Brain microvascular endothelial cell (primary cell): ENCODE measurements around the gene RYR2.

Source experiments
- DNase-seq: peaks from one replicate; pipeline ENCODE4 v3.0.0-alpha.2; 2020
- H3K27ac ChIP-seq: fragments of 250-450 bp; sonication (Bioruptor Pico); 2 replicates; pipeline ENCODE4 v1.5.1; 2020; ENCODE audit warnings: mild to moderate bottlenecking, moderate library complexity
- H3K27me3 ChIP-seq: fragments of 250-450 bp; sonication (Bioruptor Pico); replicated peaks from 2 replicates; pipeline ENCODE4 v1.5.1; 2020; ENCODE audit warnings: mild to moderate bottlenecking
- H3K36me3 ChIP-seq: fragments of 250-450 bp; sonication (Bioruptor Pico); replicated peaks from 2 replicates; pipeline ENCODE4 v1.5.1; 2020; ENCODE audit warnings: mild to moderate bottlenecking
- H3K4me3 ChIP-seq: 2 replicates; pipeline ENCODE4 v1.5.1; 2011; ENCODE audit warnings: low read depth, mild to moderate bottlenecking, control low read depth, low read length, moderate library complexity
- in situ Hi-C: cut with HindIII; loops from 2 replicates; pipeline ENCODE4 v1.10.0; 2017; ENCODE audit warnings: low sequenced_read_pairs, low pct_ligation_motif_present
- TF ChIP-seq, protein P1 (sequence below): IDR thresholded peaks from 2 replicates; pipeline ENCODE4 v1.5.1; 2011; ENCODE audit warnings: low read depth, mild to moderate bottlenecking, moderate library complexity, low read length, control low read depth, inconsistent platforms; ENCODE audit errors: missing control alignments

RYR2 gene

DNA sequence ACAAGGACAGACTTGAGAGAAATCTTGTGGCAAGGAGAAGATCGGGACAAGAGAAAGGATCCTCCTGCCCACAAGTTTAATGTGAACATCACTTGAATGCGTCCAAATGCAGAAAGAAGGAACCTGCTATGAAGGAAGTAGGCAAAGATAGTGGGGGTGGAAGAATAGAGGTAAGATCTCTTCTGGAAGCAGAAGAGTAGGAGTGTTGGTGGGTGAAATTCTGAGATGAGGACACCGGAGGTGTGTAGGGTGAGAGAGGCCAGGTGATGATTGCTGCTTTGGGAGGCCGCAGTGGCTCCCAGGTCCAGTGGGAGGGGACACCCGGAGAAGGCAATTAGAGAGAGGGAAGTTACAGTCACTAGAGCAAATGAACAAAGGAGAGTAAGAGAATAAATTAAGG is 6.8 kb downstream of the RYR2 start:
- peaks cover 6% of the 10 kb centered on the region for H3K27me3 ChIP-seq
- in situ Hi-C loops = no loop called here
- no peak overlapping the region for H3K27ac ChIP-seq
- TF ChIP-seq, protein P1, sequence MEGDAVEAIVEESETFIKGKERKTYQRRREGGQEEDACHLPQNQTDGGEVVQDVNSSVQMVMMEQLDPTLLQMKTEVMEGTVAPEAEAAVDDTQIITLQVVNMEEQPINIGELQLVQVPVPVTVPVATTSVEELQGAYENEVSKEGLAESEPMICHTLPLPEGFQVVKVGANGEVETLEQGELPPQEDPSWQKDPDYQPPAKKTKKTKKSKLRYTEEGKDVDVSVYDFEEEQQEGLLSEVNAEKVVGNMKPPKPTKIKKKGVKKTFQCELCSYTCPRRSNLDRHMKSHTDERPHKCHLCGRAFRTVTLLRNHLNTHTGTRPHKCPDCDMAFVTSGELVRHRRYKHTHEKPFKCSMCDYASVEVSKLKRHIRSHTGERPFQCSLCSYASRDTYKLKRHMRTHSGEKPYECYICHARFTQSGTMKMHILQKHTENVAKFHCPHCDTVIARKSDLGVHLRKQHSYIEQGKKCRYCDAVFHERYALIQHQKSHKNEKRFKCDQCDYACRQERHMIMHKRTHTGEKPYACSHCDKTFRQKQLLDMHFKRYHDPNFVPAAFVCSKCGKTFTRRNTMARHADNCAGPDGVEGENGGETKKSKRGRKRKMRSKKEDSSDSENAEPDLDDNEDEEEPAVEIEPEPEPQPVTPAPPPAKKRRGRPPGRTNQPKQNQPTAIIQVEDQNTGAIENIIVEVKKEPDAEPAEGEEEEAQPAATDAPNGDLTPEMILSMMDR = no peak
- H3K36me3 ChIP-seq = no peaks in the 10 kb centered on the region
- no peak for DNase-seq
- H3K4me3 ChIP-seq = no peak overlapping the region

DNA sequence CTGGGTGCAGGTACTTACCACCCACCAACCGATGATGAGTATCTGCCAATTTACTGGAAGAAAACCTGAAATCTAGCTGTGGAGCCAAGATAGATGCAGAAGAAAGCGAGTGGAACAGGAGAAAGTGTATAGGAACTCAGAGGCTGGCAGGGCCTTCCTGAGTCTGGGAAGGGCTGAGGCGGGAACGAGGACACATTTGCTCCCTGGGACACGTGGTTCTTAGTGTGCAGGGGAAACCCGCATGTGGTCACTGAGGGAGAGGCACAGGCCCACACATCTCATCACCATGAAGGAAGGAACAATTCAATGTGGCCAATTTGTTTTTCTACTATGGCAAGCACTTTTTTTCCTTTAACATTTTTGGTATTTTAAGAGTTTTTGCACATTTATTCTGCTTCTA is 8.2 kb downstream of the RYR2 start:
- Histone ChIP-seq H3K27me3 (peaks cover under 1% of the 10 kb centered on the region), H3K4me3 (no peak overlapping the region), H3K36me3 (no peaks in the 10 kb centered on the region), H3K27ac (no peak overlapping the region)
- TF ChIP-seq, protein P1 = no peak
- DNase-seq = no peak
- in situ Hi-C loops = no loop called here

DNA sequence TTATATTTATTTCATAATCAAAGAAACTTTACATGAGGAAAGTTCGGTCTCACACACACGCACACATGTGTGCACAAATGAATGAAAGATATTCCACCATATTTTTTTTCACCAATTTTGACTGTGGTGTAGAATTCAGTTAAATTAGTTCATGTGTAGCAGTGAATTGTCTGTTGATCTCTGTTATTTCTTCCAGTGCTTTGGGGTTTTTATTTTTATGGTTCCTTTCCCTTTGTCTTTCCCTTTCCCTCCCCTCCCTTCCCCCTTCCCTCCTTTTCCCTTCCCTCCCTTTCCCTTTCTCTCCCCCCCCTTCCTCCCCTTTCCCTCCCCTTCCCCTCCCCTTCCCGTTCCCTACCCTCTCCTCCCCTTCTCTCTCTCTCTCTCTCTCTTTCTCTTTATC is 8.9 kb downstream of the RYR2 start:
- DNase-seq = no peak
- H3K36me3 ChIP-seq = no peaks in the 10 kb centered on the region

DNA sequence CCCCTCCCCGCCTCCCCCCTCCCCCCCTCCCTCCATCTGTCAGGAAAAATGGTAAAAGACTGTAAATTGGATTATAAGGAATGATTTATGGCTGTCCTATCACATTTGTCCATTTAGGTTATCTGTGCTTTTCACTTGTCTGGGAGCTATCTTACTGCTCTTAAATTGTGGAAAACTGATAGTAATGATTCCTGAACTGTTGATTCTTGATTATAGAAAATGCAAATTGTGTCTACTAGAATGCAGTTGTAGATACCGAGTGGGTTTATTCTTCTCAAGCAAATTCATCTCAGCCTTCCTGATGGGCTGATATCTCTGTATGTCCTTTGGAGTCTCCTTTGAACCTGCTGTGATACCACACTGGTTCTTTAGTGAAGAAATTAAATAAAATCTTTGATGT is 12.3 kb downstream of the RYR2 start:
- DNase-seq = no peak
- H3K36me3 ChIP-seq = no peaks in the 10 kb centered on the region
- no peak overlapping the region for H3K27ac ChIP-seq
- H3K27me3 ChIP-seq = no peaks in the 10 kb centered on the region
- in situ Hi-C loops = no loop called here
- H3K4me3 ChIP-seq = no peak overlapping the region
- TF ChIP-seq, protein P1 = no peak

More for the DNA sequence above, 8.9 kb downstream of the RYR2 start:
- Histone ChIP-seq H3K27ac (no peak overlapping the region), H3K4me3 (no peak overlapping the region), H3K27me3 (no peaks in the 10 kb centered on the region)
- in situ Hi-C loops = no loop called here
- TF ChIP-seq, protein P1 = no peak

DNA sequence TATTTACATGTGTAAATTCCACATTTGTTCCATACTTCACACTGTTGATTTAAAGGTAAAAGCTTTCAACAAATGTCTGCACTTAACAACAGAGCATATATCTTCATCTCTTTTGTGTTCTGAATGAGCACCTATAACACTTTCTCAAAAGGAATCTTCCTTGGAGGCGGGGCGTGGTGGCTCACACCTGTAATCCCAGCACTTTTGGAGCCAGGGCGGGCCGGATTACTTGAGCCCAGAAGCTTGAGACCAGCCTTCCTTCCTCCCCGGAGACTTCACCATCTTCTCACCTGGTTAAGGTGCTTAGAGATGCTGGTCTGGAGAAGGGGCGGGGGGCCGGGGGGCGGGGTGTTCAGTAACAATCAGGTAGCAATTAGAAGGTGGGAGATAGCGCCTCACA is 16.5 kb downstream of the RYR2 start:
- in situ Hi-C loops = no loop called here
- H3K27me3 ChIP-seq = no peaks in the 10 kb centered on the region
- H3K4me3 ChIP-seq = no peak overlapping the region
- H3K36me3 ChIP-seq = no peaks in the 10 kb centered on the region
- DNase-seq = no peak
- TF ChIP-seq, protein P1 = no peak
- H3K27ac ChIP-seq = no peak overlapping the region

DNA sequence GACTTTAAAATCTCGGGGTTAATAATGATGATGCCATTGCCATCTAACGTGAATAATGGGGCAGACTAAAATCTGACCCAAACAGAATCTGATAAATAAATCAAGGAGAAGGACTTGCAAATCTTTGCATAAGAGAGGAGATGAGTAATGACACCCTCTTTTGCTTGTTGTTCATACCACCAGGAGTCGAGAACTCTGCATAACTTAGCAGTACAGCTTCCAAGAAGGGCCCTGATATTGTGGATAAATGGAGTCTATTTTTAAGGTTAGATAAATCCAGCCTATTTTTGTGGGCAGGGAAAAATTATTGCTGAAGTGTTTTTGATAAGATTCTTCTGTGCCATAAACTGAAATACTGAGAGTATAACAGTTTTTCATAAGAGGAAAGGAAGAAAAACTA is 17.3 kb downstream of the RYR2 start:
- in situ Hi-C loops = no loop called here
- H3K36me3 ChIP-seq = no peaks in the 10 kb centered on the region
- no peak overlapping the region for H3K4me3 ChIP-seq
- TF ChIP-seq, protein P1 = no peak
- no peak overlapping the region for H3K27ac ChIP-seq
- DNase-seq = no peak
- H3K27me3 ChIP-seq = no peaks in the 10 kb centered on the region
